ENCODE results near the gene IFNK.

IFNK gene

DNA sequence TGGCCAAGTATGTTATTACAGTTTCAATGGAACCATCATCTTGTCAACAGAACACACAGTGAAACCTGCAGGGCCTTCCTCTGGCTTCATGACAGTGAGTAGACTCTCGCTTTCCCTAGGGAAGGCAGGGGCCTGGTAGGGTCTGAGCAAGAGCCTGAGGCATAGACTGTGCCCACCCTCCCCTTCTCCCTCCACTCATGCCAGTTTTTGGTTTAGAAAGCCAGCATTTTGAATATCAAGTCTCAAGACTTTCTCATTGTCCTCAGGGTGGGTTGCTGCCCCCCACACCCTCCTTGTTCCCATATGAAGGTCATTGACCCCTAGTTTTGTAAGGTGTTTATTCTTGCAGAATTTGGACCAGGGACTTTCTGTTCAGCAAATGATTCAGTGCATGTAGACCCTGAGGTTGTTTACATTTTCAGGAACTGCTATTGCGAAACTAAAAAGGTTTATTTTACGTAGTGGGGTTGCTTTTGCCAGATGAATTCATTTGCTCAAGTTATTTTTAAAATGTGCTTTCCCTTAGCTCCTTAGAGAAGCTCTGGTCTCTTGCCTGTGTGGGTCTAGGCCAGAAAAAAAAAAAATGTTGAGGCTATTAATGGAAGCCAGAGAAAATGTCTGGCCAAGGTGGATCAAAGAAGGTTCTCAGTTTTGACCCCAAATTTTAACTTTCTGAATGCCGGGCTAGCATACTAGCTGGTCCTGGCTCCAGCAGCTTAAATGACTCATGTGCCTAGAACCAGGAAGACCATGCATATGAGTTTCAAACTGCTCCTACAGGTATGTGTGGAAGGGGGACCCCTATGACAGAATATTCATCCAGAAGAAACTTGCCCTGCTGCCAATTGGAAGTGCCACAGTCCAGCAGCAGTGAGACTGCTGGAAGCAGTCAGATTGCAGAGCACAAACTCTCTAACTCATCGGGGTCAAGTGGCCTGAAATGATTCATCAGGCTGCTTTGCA, 15.7 kb downstream of the IFNK start:
- DNase-seq = no peak

DNA sequence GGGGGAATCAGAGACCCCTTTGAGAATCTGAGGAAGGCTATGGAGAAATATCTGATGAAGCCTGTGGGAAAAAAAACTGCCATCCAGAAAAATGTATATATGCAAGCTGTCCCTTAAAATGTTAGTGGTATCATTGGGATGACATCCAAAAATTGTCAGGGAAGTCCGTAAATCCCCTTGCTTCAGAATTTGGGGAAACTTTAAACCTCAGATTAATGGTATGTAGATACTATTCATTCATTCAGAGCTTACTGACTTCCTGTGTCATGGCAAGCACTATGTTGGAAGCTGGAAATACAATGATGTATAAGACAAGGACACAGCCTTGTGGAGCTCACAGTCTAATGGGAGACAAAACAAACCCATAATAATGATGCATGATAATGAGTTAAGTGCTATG, 16.4 kb downstream of the IFNK start:
- no peak for DNase-seq

DNA sequence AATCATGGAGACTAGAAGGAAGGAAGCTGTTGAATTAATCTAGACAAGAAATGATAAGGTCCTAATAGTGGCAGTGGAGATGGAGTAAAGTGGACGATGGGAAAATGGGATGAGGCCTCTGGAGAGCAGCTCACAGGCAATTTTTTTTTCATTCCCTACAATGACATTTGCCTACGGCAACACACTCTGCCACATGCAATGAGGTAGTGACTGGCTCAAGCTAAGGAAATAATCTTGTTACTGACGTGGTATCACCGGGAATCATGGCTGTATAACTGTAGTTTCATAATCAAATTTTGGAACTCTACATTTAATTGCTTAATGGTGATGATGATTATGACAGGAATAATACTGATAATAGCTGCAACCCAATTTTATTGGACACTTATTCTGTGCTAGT, 17.6 kb downstream of the IFNK start:
- DNase-seq = no peak

DNA sequence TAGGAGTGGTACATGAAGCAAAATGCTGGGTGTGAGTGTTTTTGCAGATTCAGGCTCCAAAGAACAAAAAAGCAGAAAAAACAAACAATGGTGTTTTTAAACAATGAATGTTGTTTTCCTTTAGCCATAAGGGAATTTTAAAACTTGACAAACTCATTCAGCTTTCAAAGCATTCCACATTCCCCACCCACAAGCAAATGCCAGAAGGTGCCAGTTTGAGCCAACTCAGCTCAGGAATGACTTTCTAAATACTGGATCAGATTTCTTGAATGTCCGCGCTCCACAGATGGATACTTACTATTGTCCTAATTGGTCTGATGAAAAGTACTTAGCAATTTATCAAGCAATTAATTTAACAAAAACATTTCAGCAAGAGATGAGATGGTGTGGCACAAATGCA, 18.4 kb downstream of the IFNK start:
- DNase-seq = no peak

DNA sequence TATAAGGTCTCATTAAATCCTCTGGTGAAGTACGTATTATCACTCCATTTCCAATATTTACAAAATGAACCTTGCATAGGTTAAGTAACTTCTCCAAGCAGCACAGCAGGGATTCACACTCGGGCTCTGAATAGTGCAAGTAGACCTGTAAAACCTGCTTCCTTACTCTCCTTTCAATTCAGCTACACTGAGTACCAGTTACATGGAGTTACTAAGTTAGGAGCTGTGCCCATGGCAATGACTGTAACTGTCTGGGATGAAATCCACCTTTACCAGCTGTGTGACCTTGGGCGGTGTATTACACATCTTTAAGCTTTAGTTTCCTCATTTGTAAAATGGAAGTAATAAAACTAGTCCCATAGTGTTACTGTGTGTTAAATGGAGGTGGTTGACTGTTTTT, 21.4 kb downstream of the IFNK start:
- DNase-seq = no peak

DNA sequence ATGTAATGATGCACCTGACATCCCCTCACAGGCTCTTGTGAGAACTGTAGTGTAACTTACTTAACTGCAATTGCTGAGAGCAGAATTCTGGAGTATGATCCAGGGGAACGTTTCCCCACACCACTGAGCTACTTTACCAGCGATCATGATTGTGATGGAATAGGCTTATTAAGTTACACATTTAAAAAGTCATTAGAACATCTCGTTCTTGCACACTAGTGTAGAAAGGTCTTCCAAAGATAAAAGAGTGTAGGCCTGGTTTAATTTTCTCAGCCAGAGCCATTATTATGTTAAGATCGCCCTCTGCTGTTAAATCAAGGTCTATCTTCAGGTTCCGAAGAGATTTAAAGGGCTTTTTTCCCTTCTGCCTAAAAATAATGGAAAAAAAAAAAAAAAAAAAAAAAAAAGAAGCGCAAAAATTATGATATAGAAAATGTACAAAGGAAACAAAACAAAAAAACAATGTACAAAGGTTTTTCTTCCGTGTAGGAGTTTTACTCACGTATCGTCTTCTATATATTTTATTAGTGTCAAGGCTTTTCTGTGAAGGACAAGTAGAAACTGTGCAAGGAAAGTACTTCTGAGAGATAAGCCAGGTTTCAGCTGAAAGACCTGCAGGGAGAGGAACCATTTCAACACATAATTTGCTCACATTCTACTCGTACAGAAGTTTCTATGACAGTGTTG, 24.1 kb downstream of the IFNK start:
- peak in 1 of 2 donors; percentile 14 for DNase-seq

DNA sequence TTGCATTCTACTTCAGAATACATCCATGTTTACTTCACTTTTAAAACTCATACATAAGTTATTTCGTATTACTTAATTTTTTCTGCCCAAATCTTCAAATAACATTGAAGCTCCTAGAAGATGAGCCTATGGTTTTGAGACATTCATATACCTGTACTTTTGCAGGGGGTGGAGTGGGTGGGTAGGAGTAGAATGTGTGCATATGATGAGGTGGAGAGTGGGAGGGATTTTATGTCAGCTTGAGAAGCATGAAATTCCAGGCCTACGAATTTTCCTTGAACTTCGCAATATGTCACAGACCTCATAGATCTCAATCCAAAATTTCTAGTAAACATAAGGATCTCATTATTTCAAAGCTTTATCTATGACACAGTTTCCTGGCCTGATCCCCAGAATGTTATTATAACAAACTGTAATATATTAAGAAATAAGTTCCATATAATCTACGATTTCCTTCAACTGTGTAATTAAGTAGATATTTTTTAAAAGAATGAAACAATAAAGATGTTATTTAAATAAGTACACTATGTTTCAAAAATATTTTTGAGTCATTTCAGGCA, 25.2 kb downstream of the IFNK start:
- no peak for DNase-seq

DNA sequence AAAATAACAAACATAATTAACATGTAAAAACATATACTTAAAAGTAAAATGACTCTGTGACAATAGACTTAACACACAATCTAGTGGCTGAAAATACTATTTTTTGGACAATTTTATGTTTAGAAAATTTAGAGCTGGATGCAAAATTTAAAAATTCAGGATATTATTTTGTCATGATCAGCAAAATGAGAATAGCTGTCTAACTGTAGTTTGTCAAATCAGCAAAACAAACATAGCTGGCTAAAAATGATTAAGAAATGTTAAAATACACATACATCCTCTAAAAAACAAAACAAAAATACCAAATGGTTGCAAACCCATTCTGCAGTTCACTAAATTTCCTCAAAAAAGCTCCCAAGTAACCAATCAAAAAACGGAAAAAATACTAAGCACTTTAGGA, 30.6 kb downstream of the IFNK start:
- no peak for DNase-seq

DNA sequence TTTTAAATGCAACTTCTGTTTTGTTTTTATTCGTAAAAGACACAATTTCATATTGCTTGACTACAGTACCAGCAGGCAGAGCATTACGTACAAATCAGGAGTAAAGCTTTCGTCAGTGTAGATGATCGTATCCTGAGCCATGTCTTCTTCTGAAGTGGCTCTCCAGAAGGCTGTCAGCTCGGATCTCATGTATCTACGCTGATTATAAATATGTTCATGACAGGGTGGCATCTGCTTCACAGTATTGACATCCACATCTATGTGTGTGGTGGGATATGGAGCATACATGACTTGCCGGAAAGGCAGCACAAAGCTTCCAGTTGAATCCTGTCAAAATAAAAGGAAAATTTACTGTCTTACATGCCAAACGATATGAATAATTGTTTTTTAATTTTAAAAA, 32.4 kb downstream of the IFNK start:
- no peak for DNase-seq

DNA sequence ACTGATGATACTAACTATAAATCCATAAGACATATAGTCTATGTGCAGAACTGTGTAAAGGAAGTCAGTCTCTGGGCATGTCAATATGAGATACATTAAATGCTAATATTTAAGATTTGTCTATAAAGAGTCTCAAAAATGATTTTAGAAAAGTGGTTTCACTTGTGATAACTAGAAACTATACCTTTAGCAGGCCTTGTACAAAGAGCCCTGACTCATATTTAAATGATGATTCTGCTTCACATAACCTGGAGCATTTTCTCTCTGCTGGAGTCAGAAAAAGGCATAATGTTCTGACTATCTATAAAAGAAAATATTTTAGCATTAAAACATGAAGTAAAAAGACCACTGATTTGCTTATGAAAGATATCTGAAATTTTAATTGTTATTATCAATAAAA, 34.2 kb downstream of the IFNK start:
- DNase-seq = no peak

DNA sequence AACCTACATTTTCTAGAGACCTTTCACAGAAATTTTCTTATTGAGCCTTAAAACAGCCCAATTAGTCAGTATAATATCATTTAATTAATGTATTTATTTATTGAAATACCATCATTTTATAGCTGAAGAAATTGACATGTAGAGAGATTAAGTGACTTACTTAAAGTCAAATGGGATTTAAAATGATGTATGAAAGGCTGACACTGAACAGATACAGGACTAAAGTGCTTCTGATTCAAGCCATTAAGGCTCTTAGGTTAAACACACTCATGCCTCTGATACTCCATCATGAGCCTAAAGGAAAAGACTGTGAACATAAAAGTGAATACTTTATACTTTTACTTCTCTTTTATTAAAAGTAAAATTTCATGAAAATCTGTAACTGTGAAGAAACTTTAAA, 36.4 kb downstream of the IFNK start:
- DNase-seq = no peak

DNA sequence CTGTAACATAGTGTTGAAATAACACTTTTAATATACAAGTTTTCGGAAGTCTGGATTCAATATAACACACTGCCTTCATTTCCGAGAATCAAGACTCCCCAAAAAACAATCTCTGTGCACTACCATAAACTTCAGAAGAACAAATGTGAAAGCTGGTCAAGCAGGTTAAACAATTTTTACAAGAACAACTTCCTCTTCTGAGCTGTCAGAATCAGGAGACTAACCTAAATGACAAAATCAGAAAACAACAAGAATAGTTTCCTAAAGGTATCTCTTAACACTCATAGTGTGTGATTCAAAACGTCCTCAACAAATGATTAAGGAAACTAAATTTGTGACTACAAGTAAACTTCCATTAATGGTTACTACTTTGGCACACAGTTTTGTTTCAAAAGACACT, 37.6 kb downstream of the IFNK start:
- no peak for DNase-seq

DNA sequence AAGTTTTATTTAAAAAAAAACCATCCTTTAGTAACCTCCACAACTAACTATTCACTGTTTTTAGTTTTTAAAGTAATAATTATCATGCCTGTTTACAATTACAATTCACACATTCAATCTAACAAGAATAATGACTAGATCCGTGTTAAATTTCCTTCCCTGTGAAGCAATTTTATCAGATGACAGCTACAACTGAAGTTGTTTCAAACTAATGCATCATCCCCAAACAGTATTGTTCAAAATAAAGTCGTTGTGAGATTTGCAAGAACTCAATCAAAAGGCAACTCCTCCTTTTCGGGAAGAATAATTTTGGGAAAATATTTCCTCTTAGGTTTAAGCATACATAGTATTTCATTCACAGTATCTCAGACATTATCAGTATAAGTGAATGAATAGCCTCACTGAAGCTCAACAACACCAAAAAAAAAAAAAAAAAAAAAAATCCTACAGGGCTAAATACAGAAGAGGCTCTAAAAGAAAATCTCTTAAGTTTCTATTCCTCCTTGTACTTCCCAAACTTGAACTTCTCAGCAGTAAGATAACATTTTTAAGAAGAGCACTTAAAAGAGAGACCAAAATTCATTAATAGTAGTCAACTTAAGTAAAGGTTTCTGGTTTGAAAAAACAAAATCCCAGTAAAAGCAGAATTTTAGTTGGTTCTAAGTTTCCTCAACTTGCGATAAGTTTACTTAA, 39.8 kb downstream of the IFNK start:
- no peak for DNase-seq

DNA sequence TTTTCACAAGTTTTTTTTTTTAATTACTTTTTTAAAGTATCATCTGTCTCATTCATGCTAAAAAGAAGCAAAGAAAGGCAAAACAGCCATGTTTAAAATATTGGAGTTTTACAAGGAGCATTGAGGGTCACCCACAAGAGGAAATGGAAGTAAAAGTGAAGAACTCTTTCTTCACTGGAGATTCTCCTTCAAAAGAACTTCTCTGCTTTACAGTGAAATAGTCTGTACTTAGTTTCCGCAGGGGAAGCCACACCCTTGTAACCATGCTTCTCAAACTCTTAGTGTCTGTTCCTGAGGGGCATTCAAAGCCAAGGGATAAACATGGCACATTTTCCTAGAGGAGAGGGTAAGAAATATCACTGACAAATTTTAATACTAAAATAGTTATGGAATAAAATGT, 40.6 kb downstream of the IFNK start:
- DNase-seq = no peak

DNA sequence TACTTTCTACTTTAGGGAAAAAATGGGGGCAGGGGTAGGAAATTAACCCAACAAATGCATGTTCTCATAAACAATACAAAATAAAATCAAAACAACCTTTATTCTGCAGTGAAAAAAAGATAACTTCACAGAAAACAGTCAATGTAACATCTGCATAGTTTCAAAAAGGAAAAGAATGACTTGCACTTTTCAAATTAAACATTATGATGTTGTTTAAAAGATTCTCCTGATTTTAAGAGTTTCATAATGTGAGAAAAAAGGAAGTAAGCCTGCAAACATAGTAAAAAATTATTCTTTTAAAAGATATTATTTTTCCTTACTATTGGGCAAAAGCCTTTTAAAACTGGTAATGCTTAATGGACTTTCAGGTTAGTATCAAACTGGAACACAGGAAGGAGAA, 41.6 kb downstream of the IFNK start:
- no peak for DNase-seq

DNA sequence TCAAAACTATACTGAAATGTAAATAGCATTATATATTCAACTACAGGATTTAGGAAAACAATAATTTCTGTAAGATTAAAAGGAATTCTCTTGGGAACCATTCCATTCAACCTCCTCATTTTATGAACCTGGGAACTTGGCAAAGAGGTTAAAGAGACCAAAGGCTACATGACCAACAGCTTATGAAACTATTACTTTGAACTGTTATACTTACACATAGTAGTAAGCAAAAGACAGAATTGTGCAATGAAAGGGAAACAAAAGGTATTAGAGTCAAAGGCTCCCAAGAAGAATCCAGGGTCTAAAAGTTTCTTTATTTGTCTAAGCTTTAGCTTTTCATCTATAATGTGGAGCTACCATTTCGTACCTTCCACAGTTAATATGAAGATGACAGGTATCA, 42.0 kb downstream of the IFNK start:
- no peak for DNase-seq

DNA sequence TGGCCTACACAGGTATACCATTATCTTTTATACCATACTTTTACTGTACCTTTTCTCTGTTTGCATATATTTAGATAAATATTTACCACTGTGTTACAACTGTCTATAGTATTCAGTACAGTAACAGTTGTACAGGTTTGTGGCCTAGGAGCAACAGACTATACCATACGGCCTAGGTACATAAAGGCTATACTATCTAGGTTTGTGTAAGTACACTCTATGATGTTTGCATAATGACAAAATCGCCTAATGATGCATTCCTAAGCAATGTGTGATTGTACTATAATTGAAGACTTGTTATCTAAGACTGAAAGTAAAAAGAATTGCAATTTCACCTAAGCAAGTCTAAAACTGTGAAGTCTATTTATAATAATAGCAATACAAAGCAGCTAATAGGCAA, 45.3 kb downstream of the IFNK start:
- DNase-seq = no peak

DNA sequence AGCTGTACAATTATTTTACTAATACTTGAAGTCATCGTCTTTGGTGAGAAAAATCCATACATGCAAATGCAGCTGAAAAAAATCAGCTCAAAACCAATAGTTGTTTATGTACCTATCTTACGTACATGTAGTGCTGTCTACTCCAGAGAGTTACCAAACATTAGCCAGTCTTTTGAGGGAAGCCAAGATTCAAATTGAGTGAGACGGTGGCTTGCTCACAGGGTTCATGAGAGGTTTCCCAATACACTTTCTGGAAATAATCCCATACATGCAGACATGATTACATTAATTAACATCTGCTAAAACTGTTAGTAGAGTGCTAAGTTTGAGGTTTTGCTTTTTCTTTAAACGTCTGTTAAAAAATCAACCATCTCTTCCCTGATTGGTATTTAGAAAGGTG, 46.9 kb downstream of the IFNK start:
- no peak for DNase-seq

DNA sequence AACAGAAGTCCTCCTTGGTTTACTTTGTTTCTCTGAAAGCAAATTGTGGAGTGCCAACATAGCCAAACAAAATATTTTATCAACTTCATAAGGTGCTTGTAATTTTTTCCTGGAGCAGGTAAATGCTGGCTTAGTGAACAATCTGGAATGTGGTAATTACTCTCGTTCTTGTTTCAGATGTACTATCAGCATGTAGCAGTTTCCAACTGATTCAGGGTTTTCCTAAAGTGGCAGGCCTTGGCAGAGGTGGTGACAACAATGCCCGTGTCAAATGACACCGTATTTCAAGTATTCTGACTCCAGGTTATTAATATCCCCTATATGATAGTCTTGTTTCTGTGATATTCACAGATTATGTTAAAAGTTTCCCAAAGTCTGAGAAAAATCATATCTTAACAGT, 48.0 kb downstream of the IFNK start:
- DNase-seq = peak in 1 of 2 donors; percentile 2

DNA sequence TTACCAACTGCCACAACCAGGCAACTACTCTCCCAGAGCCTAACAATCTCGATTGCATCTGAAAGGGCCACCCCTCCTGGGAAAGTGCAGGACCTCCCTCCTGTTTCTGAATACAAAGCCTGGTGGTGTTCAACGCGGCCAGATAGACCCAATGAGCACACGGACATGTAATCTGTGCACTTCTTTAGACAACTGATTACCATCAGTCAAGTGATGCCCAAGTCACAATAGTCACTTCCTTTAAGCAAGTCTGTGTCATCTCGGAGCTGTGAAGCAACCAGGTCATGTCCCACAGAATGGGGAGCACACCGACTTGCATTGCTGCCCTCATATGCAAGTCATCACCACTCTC, 48.5 kb downstream of the IFNK start:
- peak; percentile 67 to 83 for DNase-seq

DNA sequence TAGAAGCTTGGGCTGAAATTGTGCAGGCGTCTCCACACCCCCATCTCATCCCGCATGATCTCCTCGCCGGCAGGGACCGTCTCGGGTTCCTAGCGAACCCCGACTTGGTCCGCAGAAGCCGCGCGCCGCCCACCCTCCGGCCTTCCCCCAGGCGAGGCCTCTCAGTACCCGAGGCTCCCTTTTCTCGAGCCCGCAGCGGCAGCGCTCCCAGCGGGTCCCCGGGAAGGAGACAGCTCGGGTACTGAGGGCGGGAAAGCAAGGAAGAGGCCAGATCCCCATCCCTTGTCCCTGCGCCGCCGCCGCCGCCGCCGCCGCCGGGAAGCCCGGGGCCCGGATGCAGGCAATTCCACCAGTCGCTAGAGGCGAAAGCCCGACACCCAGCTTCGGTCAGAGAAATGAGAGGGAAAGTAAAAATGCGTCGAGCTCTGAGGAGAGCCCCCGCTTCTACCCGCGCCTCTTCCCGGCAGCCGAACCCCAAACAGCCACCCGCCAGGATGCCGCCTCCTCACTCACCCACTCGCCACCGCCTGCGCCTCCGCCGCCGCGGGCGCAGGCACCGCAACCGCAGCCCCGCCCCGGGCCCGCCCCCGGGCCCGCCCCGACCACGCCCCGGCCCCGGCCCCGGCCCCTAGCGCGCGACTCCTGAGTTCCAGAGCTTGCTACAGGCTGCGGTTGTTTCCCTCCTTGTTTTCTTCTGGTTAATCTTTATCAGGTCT, 49.0 kb downstream of the IFNK start, which contains the start of gene C9orf72:
TSS of gene C9orf72 (minus strand) at position 564 of the 716 bp plus-strand sequence. CDS start 6,361 bp downstream, outside the sequence.
- peak; percentile 89 for DNase-seq
